SU-DHL-6 (cell line): ENCODE measurements around the gene GAN.

ENCODE experiments used
- H2AFZ ChIP-seq: fragments of 200-600 bp; sonication (generic); 2 replicates; pipeline ENCODE4 v1.6.1; 2014; ENCODE audit warnings: low read depth, mild to moderate bottlenecking, moderate library complexity, mixed read lengths, antibody characterized with exemption, low read length; ENCODE audit not compliant: severe bottlenecking
- H3F3A ChIP-seq: fragments of 200-600 bp; shearing (Covaris generic); 2 replicates; pipeline ENCODE4 v1.6.0; 2016; ENCODE audit warnings: antibody characterized with exemption, mild to moderate bottlenecking; ENCODE audit not compliant: insufficient read depth
- H3K27ac ChIP-seq: fragments of 200-600 bp; sonication (generic); 2 replicates; pipeline ENCODE4 v1.5.1; 2016; ENCODE audit warnings: low read depth, mild to moderate bottlenecking, low read length, moderate library complexity, mixed read lengths
- H3K27me3 ChIP-seq: fragments of 200-600 bp; sonication (generic), shearing (Covaris generic); 2 replicates; pipeline ENCODE4 v1.6.0; 2014; ENCODE audit warnings: mild to moderate bottlenecking, low read length
- H3K36me3 ChIP-seq: fragments of 200-600 bp; sonication (generic); 2 replicates; pipeline ENCODE4 v1.6.1; 2014; ENCODE audit warnings: mild to moderate bottlenecking, low read length, mixed read lengths
- H3K4me2 ChIP-seq: fragments of 300-600, 200-600 bp; shearing (Covaris generic), sonication (generic); 2 replicates; pipeline ENCODE4 v1.6.0; 2014; ENCODE audit warnings: low read length, low read depth, mild to moderate bottlenecking; ENCODE audit not compliant: poor library complexity, severe bottlenecking
- H3K4me3 ChIP-seq: fragments of 200-600 bp; sonication (generic); 2 replicates; pipeline ENCODE4 v1.5.1; 2014; ENCODE audit warnings: antibody characterized with exemption, low read length, mild to moderate bottlenecking, mixed read lengths; ENCODE audit not compliant: insufficient read depth, poor library complexity, severe bottlenecking
- H3K79me2 ChIP-seq: fragments of 200-600 bp; sonication (generic); 2 replicates; pipeline ENCODE4 v1.6.1; 2014; ENCODE audit warnings: mild to moderate bottlenecking, low read length, moderate library complexity; ENCODE audit not compliant: insufficient read depth
- H3K9ac ChIP-seq: fragments of 200-600 bp; sonication (generic); 2 replicates; pipeline ENCODE4 v1.7.0; 2014; ENCODE audit warnings: mild to moderate bottlenecking, low read length
- H3K9me2 ChIP-seq: fragments of 200-600 bp; sonication (generic); replicated peaks from 2 replicates; pipeline ENCODE4 v1.6.1; 2014; ENCODE audit warnings: low read length; ENCODE audit not compliant: insufficient read depth
- H3K9me3 ChIP-seq: fragments of 200-600 bp; sonication (generic); 2 replicates; pipeline ENCODE4 v1.6.1; 2014; ENCODE audit warnings: low read length, mixed read lengths; ENCODE audit not compliant: insufficient read depth
- H4K20me1 ChIP-seq: fragments of 200-600 bp; sonication (generic); 2 replicates; pipeline ENCODE4 v1.6.1; 2014; ENCODE audit warnings: low read depth, mild to moderate bottlenecking, antibody characterized with exemption, low read length, moderate library complexity, mixed read lengths
- EZH2phosphoT487 ChIP-seq: fragments of 200-600 bp; sonication (generic), shearing (Covaris generic); conservative IDR thresholded peaks from 2 replicates; pipeline ENCODE4 v1.6.1; 2018; ENCODE audit warnings: mild to moderate bottlenecking, antibody characterized with exemption, low read length, moderate library complexity, mixed read lengths
- TF ChIP-seq, protein P1 (sequence below): fragments of 200-600 bp; sonication (generic); IDR thresholded peaks from one replicate; pipeline ENCODE4 v1.5.1; 2017; ENCODE audit warnings: antibody characterized with exemption, mild to moderate bottlenecking, low read length, moderate library complexity; ENCODE audit not compliant: insufficient read depth, poor library complexity, severe bottlenecking

GAN gene

GRCh38 chr16:81371106-81371505 lies 56.3 kb downstream of the GAN start:
- Histone ChIP-seq H3F3A (no peaks in the 10 kb centered on the region), H2AFZ (no peak overlapping the region), H4K20me1 (no peaks in the 10 kb centered on the region), H3K4me3 (no peak overlapping the region), H3K9ac (no peak overlapping the region), H3K9me3 (no peaks in the 10 kb centered on the region), H3K79me2 (no peaks in the 10 kb centered on the region), H3K27ac (no peak overlapping the region), H3K36me3 (no peaks in the 10 kb centered on the region), H3K9me2 (no peaks in the 10 kb centered on the region), H3K4me2 (no peak overlapping the region), H3K27me3 (no peaks in the 10 kb centered on the region)
- no peak for TF ChIP-seq EZH2phosphoT487
- TF ChIP-seq, protein P1, sequence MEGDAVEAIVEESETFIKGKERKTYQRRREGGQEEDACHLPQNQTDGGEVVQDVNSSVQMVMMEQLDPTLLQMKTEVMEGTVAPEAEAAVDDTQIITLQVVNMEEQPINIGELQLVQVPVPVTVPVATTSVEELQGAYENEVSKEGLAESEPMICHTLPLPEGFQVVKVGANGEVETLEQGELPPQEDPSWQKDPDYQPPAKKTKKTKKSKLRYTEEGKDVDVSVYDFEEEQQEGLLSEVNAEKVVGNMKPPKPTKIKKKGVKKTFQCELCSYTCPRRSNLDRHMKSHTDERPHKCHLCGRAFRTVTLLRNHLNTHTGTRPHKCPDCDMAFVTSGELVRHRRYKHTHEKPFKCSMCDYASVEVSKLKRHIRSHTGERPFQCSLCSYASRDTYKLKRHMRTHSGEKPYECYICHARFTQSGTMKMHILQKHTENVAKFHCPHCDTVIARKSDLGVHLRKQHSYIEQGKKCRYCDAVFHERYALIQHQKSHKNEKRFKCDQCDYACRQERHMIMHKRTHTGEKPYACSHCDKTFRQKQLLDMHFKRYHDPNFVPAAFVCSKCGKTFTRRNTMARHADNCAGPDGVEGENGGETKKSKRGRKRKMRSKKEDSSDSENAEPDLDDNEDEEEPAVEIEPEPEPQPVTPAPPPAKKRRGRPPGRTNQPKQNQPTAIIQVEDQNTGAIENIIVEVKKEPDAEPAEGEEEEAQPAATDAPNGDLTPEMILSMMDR, result no peak

GRCh38 chr16:81374550-81374949 lies 59.8 kb downstream of the GAN start:
- Histone ChIP-seq H3K9me3 (no peaks in the 10 kb centered on the region), H3K4me2 (no peak overlapping the region), H3K27me3 (no peaks in the 10 kb centered on the region), H3K27ac (no peak overlapping the region), H2AFZ (no peak overlapping the region), H3K9me2 (no peaks in the 10 kb centered on the region), H3K9ac (no peak overlapping the region), H3F3A (no peaks in the 10 kb centered on the region), H3K36me3 (no peaks in the 10 kb centered on the region), H4K20me1 (no peaks in the 10 kb centered on the region), H3K79me2 (no peaks in the 10 kb centered on the region), H3K4me3 (no peak overlapping the region)
- TF ChIP-seq, protein P1, result no peak
- no peak for TF ChIP-seq EZH2phosphoT487

GRCh38 chr16:81376880-81377279 lies 62.1 kb downstream of the GAN start:
- Histone ChIP-seq H3K27ac (no peak overlapping the region), H3K9me2 (no peaks in the 10 kb centered on the region), H2AFZ (no peak overlapping the region), H3K27me3 (no peaks in the 10 kb centered on the region), H3K9me3 (no peaks in the 10 kb centered on the region), H3F3A (no peaks in the 10 kb centered on the region), H3K36me3 (no peaks in the 10 kb centered on the region), H3K9ac (no peak overlapping the region), H3K79me2 (no peaks in the 10 kb centered on the region), H3K4me3 (no peak overlapping the region), H4K20me1 (no peaks in the 10 kb centered on the region), H3K4me2 (no peak overlapping the region)
- TF ChIP-seq, protein P1, result no peak
- TF ChIP-seq EZH2phosphoT487, result no peak
